Measurements from ENCODE around the gene ROPN1B.
A peak's percentile ranks its signal among the peaks of the same experiment; 100 is the strongest.
"Not testable (repeated sequence)": the region's sequence is repeated elsewhere in the genome, so short reads cannot be mapped to it uniquely, and the experiment has no call there.

ROPN1B gene

DNA sequence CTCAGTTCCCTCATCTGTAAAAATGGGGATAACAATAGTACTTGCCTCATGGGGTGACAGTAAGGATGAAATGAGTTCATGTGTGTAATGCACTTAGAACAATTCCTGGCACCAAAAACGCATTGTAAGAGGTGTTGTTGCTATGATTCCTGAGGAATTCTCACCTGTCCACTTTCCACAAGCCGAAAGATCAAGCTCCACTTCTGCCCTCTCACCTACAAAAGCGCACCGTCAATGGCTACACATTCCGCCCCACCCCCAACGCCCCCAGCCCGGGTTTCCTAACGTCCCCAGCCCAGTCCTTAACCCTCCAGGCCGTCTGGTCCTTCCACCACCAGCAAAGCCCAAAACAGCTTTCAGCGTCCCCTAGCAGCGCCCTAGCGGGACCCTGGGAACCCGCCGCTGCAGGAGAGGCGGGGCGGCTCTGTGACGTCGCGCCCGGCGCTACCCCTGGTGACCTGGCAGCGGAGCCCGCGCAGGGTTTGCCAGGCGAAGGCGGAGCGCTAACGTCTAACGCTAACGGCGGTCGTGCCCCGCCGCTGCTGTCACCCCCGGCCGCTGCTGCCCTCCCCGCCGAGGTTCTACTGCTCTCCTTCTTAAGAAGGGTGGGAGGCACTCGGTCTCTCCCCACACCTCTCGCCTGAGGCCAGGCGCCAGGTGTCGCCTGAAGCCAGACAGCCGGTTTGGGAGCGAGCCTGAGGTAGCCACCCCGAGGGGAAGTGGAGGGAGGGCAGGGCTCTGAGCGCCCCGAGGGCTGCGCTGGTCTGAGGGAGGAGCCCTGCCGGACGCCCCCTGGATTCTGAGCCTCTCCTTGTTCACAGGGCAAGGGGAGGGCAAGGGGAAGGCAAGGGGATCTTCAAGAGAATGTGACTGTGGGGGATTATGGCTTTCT lies at the start of gene ROPN1B:
ROPN1B (plus strand) TSS at position 478 of the 892 bp plus-strand sequence. CDS start 2,877 bp downstream, outside the sequence.
- H3K4me3 Mint-ChIP-seq = peak within 1 kb of the TSS; percentile 52
- not testable (repeated sequence) for H3K27ac Mint-ChIP-seq
- peak; percentile 86 for ATAC-seq (ENCODE audit: low read depth)

GRCh38 chr3:125920191-125920590 lies 48.8 kb upstream of the ROPN1B start:
- DNase-seq (ENCODE audit: low spot score in 2 of 2); H3K36me3 Mint-ChIP-seq; H3K27ac Mint-ChIP-seq; H3K9me3 Mint-ChIP-seq; ATAC-seq (ENCODE audit: low read depth); H3K27me3 Mint-ChIP-seq; H3K4me3 Mint-ChIP-seq; H3K4me1 Mint-ChIP-seq: not testable (repeated sequence)

More for the DNA sequence above, at the start of gene ROPN1B:
- DNase-seq (ENCODE audit: low spot score in 2 of 2); H3K36me3 Mint-ChIP-seq; H3K27me3 Mint-ChIP-seq; H3K4me1 Mint-ChIP-seq; H3K9me3 Mint-ChIP-seq: not testable (repeated sequence)

DNA sequence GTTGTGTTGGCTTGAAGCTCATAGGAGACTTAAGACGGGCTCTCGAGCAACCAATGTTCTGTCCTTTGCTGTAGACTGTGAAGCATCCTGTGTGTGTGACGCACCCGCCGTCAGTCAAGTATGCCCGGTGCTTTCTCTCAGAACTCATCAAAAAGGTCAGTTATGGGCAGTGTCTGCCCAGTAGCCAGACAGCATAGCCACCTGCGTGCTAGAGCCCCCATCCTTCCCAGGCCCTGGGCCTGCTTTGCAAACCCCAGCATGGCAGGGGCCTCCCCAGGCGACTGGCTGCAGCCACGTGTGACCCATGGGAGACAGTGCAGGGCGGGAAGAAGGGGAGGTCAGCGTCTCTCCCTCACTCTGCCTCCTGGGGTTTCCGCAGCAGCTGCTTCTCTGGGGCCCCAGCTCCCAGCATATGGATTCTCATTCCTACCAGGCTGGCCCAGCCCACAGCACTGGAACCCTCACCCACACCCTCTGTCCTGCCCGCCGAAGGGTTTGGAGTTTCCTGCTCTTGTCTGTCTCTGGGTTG lies 48.2 kb upstream of the ROPN1B start:
- H3K36me3 Mint-ChIP-seq; H3K27ac Mint-ChIP-seq; H3K27me3 Mint-ChIP-seq; H3K9me3 Mint-ChIP-seq; H3K4me3 Mint-ChIP-seq; DNase-seq (ENCODE audit: low spot score in 2 of 2); ATAC-seq (ENCODE audit: low read depth); H3K4me1 Mint-ChIP-seq: not testable (repeated sequence)

- H3K36me3 Mint-ChIP-seq; H3K4me1 Mint-ChIP-seq; ATAC-seq (ENCODE audit: low read depth); H3K9me3 Mint-ChIP-seq; H3K27me3 Mint-ChIP-seq; H3K4me3 Mint-ChIP-seq; H3K27ac Mint-ChIP-seq: not testable (repeated sequence)
- DNase-seq (ENCODE audit: low spot score in 2 of 2) = peak; percentile 39 to 40
Observed at GRCh38 chr3:125921712-125922111, 47.3 kb upstream of the ROPN1B start.

DNA sequence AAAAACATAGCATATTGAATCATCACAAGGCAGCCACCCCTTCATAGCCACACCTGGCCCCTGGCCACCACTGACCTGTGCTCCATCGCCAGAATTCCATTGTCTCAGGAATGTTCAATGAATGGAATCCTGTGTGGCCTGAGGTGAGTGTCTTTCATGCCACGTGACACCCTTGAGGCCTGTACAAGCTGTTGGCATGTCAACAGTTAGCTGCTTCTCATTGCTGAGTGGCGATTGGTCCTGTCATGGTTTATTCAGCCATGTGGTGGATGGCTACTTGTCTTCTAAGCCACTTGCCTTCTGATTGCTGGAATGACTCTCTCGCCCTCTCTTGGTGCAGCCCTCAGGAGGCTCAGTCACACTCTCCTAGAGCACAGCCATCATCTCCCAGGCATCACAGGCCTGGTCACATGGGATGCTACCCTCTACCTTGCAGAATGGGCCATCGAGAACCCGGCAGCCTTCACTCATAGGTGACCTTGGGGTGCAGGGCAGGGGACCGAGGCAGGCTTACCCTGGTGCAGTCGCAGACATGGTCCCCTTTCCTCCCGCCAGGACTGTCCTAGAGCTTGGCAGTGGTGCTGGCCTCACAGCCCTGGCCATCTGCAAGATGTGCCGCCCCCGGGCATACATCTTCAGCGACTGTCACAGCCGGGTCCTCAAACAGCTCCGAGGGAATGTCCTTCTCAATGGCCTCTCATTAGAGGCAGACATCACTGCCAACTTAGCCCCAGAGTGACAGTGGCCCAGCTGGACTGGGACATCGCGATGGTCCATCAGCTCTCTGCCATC lies 45.5 kb upstream of the ROPN1B start:
- H3K27me3 Mint-ChIP-seq; ATAC-seq (ENCODE audit: low read depth); H3K9me3 Mint-ChIP-seq; H3K4me3 Mint-ChIP-seq; DNase-seq (ENCODE audit: low spot score in 2 of 2); H3K27ac Mint-ChIP-seq; H3K4me1 Mint-ChIP-seq; H3K36me3 Mint-ChIP-seq: not testable (repeated sequence)

DNA sequence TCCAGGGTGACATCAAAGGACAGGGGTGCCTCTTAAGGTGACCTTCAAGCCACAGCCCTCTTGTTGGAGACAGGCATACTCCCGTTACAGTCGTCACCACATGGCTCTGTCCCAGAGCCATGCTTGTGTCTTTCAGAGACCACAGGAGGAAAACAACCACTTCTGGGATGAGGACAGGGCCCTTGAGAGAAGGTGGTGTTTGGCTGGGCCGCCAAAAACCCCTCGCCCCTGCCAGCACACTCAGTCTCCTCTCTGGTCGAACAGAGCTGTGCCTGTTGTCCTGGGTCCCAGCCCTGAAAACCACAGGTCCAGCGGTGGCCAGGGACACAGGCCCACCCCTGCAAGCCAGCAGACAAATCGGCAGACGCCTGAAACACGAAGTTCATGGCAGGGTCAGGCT lies 44.7 kb upstream of the ROPN1B start:
- H3K9me3 Mint-ChIP-seq; H3K27me3 Mint-ChIP-seq; DNase-seq (ENCODE audit: low spot score in 2 of 2); H3K4me1 Mint-ChIP-seq; H3K27ac Mint-ChIP-seq; H3K4me3 Mint-ChIP-seq; H3K36me3 Mint-ChIP-seq; ATAC-seq (ENCODE audit: low read depth): not testable (repeated sequence)

GRCh38 chr3:125925727-125926126 lies 43.3 kb upstream of the ROPN1B start:
- H3K27ac Mint-ChIP-seq; ATAC-seq (ENCODE audit: low read depth); H3K27me3 Mint-ChIP-seq; H3K9me3 Mint-ChIP-seq; H3K4me3 Mint-ChIP-seq; DNase-seq (ENCODE audit: low spot score in 2 of 2); H3K36me3 Mint-ChIP-seq; H3K4me1 Mint-ChIP-seq: not testable (repeated sequence)

DNA sequence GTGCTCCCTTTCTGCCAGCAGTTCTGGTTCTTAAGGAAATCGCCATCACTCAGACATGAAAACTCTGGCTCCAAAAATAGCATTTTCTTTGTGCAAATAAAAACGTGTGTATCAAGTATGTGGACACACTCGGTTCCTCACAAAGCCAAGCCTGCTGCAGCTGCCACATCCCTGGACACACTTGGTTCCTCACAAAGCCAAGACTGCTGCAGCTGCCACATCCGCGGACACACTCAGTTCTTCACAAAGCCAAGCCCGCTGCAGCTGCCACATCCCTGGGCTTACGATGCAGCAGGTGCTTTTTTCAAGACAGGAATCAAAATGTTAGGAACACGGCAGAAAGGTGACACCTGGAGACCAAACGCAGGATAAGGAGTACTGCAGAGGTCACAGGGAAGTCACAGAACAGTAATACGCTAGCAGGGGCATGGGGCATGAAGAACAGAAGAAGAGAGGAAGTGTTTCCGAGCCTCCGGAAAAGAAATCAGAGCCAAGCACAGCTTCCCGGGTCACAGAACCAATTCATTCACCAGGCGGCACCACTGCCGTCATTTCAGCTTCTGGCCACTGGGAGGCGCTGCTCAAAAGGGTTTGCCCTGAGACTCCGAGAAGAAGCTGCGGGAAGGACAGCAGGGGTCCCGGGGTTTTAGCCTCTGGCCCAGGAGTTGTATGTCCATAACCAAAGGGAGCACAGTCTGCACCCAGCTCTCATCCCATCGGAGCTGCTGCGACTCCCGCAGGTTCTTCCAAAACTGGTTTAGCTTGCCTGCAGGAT lies 40.0 kb upstream of the ROPN1B start:
- not testable (repeated sequence) for H3K9me3 Mint-ChIP-seq; H3K4me3 Mint-ChIP-seq; H3K27me3 Mint-ChIP-seq; H3K36me3 Mint-ChIP-seq; H3K27ac Mint-ChIP-seq; ATAC-seq (ENCODE audit: low read depth); H3K4me1 Mint-ChIP-seq
- peak; percentile 61 to 66 for DNase-seq (ENCODE audit: low spot score in 2 of 2)

DNA sequence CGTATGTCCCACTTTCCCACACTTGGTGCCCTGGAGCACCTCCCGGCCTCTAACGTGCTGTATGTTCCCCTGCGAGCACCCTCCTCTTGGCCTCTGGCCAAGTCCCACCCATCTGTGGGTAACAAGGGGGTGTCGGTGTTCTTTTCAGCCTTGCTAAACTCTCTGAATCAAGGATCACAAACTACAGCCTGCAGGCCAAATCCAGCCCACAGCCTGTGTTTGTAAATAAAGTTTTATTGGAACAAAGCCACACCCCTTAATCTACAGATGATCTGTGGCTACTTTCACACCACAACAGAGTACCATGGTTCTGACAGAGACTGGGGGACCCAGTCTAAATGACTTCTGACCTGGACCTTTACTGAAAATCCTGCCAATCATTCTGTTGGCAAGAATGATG lies 39.2 kb upstream of the ROPN1B start:
- H3K36me3 Mint-ChIP-seq = not testable (repeated sequence)

GRCh38 chr3:125931355-125931880 lies 37.6 kb upstream of the ROPN1B start:
- H3K4me3 Mint-ChIP-seq; H3K9me3 Mint-ChIP-seq; H3K4me1 Mint-ChIP-seq; H3K27me3 Mint-ChIP-seq; ATAC-seq (ENCODE audit: low read depth); DNase-seq (ENCODE audit: low spot score in 2 of 2); H3K36me3 Mint-ChIP-seq; H3K27ac Mint-ChIP-seq: not testable (repeated sequence)

More for the DNA sequence above, 39.2 kb upstream of the ROPN1B start:
- H3K9me3 Mint-ChIP-seq; H3K4me3 Mint-ChIP-seq; H3K27ac Mint-ChIP-seq; H3K4me1 Mint-ChIP-seq; DNase-seq (ENCODE audit: low spot score in 2 of 2); ATAC-seq (ENCODE audit: low read depth); H3K27me3 Mint-ChIP-seq: not testable (repeated sequence)

DNA sequence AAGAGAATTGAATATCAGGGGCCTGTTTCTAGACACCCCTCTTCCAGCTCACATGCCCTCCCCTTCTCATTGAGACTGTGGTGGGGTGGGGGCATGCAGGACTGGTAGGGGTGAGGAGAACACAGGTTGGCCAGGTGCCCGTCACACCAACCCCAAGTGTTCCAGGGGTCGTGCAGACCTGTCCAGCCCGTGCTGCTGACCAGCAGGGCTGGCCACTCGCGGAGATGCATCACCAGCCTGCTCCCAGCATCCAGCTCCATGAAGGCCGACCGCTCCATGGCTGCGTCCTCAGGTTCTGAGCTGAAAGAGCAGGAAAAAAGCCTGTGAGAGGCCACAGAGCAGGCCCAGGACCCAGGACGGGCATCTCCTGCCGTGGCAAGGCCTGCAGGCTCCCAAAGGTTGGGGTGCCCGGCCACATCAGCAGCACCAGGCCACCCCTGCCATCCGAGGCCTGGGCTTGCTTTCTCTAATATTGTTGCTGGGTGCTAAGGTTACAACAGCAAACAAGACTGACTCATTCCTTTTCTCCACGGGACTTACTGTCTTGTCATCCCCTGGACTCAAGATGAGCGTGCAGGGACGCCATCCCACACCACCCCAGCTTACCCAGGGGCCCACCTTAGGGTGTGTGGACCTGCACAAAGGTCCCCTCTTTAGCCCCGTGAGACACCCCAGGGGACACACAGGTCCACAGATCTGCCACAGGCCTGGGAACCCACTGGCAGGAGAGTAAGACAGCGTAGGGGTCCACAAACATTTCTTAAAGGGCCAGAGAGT lies 35.4 kb upstream of the ROPN1B start:
- H3K4me3 Mint-ChIP-seq; H3K9me3 Mint-ChIP-seq; H3K36me3 Mint-ChIP-seq; ATAC-seq (ENCODE audit: low read depth); H3K4me1 Mint-ChIP-seq; H3K27me3 Mint-ChIP-seq; H3K27ac Mint-ChIP-seq: not testable (repeated sequence)
- DNase-seq (ENCODE audit: low spot score in 2 of 2) = peak in 1 of 2 donors; percentile 3

GRCh38 chr3:125935252-125935874 lies 33.6 kb upstream of the ROPN1B start:
- not testable (repeated sequence) for H3K36me3 Mint-ChIP-seq; H3K27me3 Mint-ChIP-seq; H3K4me3 Mint-ChIP-seq; ATAC-seq (ENCODE audit: low read depth); H3K27ac Mint-ChIP-seq; H3K9me3 Mint-ChIP-seq; H3K4me1 Mint-ChIP-seq
- DNase-seq (ENCODE audit: low spot score in 2 of 2) = peak in 1 of 2 donors; percentile 4
